ENCODE data around the gene C18orf54. TPM values are rescaled to one million over a fixed set of nuclear protein-coding genes. Genes with fewer than 3 reads are reported as not detected.

The C18orf54 gene
- total and polyA plus RNA-seq, 10 donors, result 0.67 to 4.3 (median 3.0) TPM

DNA sequence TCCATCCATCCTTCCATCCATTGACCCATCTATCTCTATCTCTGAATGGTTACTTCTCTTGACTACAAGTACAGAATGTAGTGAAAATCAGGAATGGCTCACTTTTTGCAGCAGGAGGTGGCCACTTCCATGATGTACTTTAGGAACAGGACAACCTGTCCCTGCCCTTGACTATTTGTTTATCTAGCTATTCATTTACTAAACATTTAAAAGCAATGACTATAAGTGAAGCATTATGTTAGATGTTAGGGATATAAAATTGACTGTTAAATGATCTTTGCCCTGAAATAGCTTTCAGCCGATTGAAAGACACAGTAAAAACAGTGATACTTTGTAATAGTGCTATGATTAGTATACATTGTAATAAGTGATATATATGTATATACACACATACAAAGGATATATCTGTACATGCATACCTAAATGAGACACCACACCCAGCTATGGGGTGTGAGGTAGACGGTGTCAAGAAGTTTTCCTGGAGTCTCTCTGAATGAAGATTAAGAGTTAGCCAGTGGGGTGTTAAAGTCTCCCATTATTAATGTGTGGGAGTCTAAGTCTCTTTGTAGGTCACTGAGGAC, 68.5 kb downstream of the C18orf54 start:
- no peak for TF ChIP-seq POLR2AphosphoS5 (IDR thresholded peaks at IDR 0.05)
- no peak for TF ChIP-seq POLR2A (IDR thresholded peaks at IDR 0.05)
- TF ChIP-seq, protein P1, sequence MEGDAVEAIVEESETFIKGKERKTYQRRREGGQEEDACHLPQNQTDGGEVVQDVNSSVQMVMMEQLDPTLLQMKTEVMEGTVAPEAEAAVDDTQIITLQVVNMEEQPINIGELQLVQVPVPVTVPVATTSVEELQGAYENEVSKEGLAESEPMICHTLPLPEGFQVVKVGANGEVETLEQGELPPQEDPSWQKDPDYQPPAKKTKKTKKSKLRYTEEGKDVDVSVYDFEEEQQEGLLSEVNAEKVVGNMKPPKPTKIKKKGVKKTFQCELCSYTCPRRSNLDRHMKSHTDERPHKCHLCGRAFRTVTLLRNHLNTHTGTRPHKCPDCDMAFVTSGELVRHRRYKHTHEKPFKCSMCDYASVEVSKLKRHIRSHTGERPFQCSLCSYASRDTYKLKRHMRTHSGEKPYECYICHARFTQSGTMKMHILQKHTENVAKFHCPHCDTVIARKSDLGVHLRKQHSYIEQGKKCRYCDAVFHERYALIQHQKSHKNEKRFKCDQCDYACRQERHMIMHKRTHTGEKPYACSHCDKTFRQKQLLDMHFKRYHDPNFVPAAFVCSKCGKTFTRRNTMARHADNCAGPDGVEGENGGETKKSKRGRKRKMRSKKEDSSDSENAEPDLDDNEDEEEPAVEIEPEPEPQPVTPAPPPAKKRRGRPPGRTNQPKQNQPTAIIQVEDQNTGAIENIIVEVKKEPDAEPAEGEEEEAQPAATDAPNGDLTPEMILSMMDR (IDR thresholded peaks at IDR 0.05 in 8 of 11, conservative IDR thresholded peaks at IDR 0.05 in 3 of 11), result no peak

More for the DNA sequence above, 68.5 kb downstream of the C18orf54 start:
- Histone ChIP-seq H3K4me3 (no peak overlapping the region), H3K27ac (no peak overlapping the region), H3K36me3 (no peaks in the 10 kb centered on the region), H3K9me3 (no peaks in the 10 kb centered on the region), H3K27me3 (replicated peaks in 1 of 7) (peaks cover 0 to 6% (median 0%) of the 10 kb centered on the region in 7 donors), H3K4me1 (no peaks in the 10 kb centered on the region)
- 76 to 89% (median 86%) methylated on average over 2 of the region's 2 CpGs for WGBS, 5 donors
- no peak for DNase-seq
- intact Hi-C loops (cut with DNase I; ENCODE audit: low total_unique reads), result no loop called here

Small RNA genes lying within 50 kb of the gene (small RNA-seq; reads per million reads assigned to genes)
- gene SNRPGP2, result 0 to 0.06 (median 0) reads per million in 4 donors

Other genes starting within 250 kb of the C18orf54 start
- gene MBD2, start 133.2 kb upstream of the C18orf54 start, total RNA-seq, result 100 to 1,000 TPM in 4 of 7 donors, 10 to 100 TPM in 3; 40.7 to 119 (median 109) TPM
- 10 to 100 TPM; 42.4 to 53.0 (median 45.7) TPM for gene MBD2, start 133.2 kb upstream of the C18orf54 start, polyA plus RNA-seq
- gene POLI, start 88.4 kb upstream of the C18orf54 start, total RNA-seq, result 10 to 100 TPM; 23.5 to 44.5 (median 37.5) TPM
- 10 to 100 TPM; 12.2 to 16.6 (median 15.3) TPM for gene POLI, start 88.4 kb upstream of the C18orf54 start, polyA plus RNA-seq
- gene STARD6, start within 50 bp of the C18orf54 start, total RNA-seq, result not detected
- gene STARD6, start within 50 bp of the C18orf54 start, polyA plus RNA-seq, result not detected
- gene DYNAP, start 233.3 kb downstream of the C18orf54 start, total RNA-seq, result 1 to 10 TPM in 5 of 7 donors, under 1 TPM in 2; 0.63 to 2.6 (median 2.0) TPM
- gene DYNAP, start 233.3 kb downstream of the C18orf54 start, polyA plus RNA-seq, result under 1 TPM; 0.18 to 0.35 (median 0.22) TPM